CD4-positive, alpha-beta T cell (primary cell): ENCODE data around the gene DLK1. TPM values are rescaled to one million over a fixed set of nuclear protein-coding genes. Genes with fewer than 3 reads are reported as not detected.

Source experiments
- ATAC-seq: fragments of 200-7000 bp; cut with Tn5 transposase; one replicate; pipeline ENCODE4 v1.10.0; 2022; ENCODE audit warnings: mild to moderate bottlenecking; ENCODE audit not compliant: poor library complexity
- CTCF ChIA-PET: fragments of 350-600 bp; sonication (Branson Sonifier 250); formaldehyde crosslinking; loops from one replicate; lab custom pipeline; 2021; ENCODE audit warnings: antibody characterized with exemption, inconsistent platforms; lab: Charles Lee
- POLR2A ChIA-PET: fragments of 350-600 bp; sonication (Branson Sonifier 250); formaldehyde crosslinking; loops from one replicate; lab custom pipeline; 2021; ENCODE audit warnings: antibody characterized with exemption, inconsistent platforms; lab: Charles Lee
- DNase-seq, 14 experiments: peaks; one replicate each; pipeline ENCODE4 v3.0.0-alpha.2; 2013 to 2020; ENCODE audit warnings: mixed read lengths in 2 of 14
- H3K27ac ChIP-seq, 2 donors: one replicate each; pipeline versions ENCODE4 v1.5.1 to v1.7.0; 2013; ENCODE audit warnings: low read length in 2 of 2, low read depth in 1 of 2, mild to moderate bottlenecking in 1 of 2
- H3K27me3 ChIP-seq, 2 experiments: 1 replicate in 1 of 2; 2 replicates in 1 of 2; pipeline versions ENCODE4 v1.6.1 to v1.7.0; 2013; ENCODE audit warnings: low read length in 2 of 2, control low read depth in 1 of 2, mild to moderate bottlenecking in 1 of 2, moderate library complexity in 1 of 2; ENCODE audit not compliant: insufficient read depth in 2 of 2, control insufficient read depth in 1 of 2
- H3K36me3 ChIP-seq: one replicate; pipeline ENCODE4 v1.6.1; 2013; ENCODE audit warnings: low read length, control low read depth; ENCODE audit not compliant: insufficient read depth
- H3K4me1 ChIP-seq: one replicate; pipeline ENCODE4 v1.6.1; 2013; ENCODE audit warnings: low read length, control low read depth; ENCODE audit not compliant: insufficient read depth
- H3K4me3 ChIP-seq: one replicate; pipeline ENCODE4 v1.5.1; 2013; ENCODE audit warnings: mild to moderate bottlenecking, low read length, moderate library complexity
- H3K9me3 ChIP-seq, 2 experiments: 1 replicate in 1 of 2; 2 replicates in 1 of 2; pipeline versions ENCODE4 v1.6.1 to v1.7.0; 2013; ENCODE audit warnings: low read length in 2 of 2, mild to moderate bottlenecking in 2 of 2, control low read depth in 1 of 2, moderate library complexity in 1 of 2; ENCODE audit not compliant: control insufficient read depth in 1 of 2, insufficient read depth in 1 of 2
- H3K27ac Mint-ChIP-seq: one replicate; pipeline ENCODE4 v1.8.0; 2020; ENCODE audit warnings: mixed read lengths
- H3K27me3 Mint-ChIP-seq: one replicate; pipeline ENCODE4 v1.8.0; 2021; ENCODE audit warnings: mixed read lengths
- H3K36me3 Mint-ChIP-seq: one replicate; pipeline ENCODE4 v1.8.0; 2021; ENCODE audit warnings: low read depth, mixed read lengths
- H3K4me1 Mint-ChIP-seq: one replicate; pipeline ENCODE4 v1.8.0; 2021; ENCODE audit warnings: low read depth, mixed read lengths
- H3K4me3 Mint-ChIP-seq: one replicate; pipeline ENCODE4 v1.8.0; 2020; ENCODE audit warnings: mild to moderate bottlenecking, mixed read lengths
- H3K9me3 Mint-ChIP-seq: one replicate; pipeline ENCODE4 v1.8.0; 2020; ENCODE audit warnings: mixed read lengths
- intact Hi-C, 2 experiments: fragments of 100-400 bp; cut with DNase I in 1 of 2; cut with micrococcal nuclease in 1 of 2; formaldehyde crosslinking; loops; one replicate each; pipeline versions ENCODE4 v1.15.1 to v1.9.0; 2023 to 2025; cut with DNase I, micrococcal nuclease
- total RNA-seq, 174 experiments: library from RNA in 2 of 174; stranded (reverse) in 2 of 174; gene quantifications; one replicate each; pipeline ENCODE4 v1.2.3 and lab custom pipeline; 2021 to 2026
- TF ChIP-seq, protein P1 (sequence below): fragments of 200-600 bp; IDR thresholded peaks from one replicate; pipeline ENCODE4 v1.8.0; 2022; ENCODE audit warnings: antibody characterized with exemption, mild to moderate bottlenecking

The DLK1 gene
- total RNA-seq, 2 experiments from 2014 or later: not detected

DNA sequence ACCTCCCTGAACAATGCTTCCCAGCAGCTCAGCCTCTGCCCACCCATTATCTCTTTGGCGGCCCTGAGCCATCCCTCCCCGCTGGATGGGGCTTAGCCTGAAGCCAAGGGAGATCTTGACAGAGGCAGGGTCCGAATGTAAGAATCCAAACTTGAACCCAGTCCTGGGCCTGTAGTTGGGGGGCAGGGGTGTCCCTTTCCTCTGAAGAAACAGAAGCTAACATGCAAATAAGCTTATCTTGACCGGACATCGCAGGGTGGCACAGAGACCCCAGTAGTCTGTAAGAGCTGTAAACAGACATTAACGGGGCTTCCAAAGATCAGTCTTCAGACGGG is 6.0 kb downstream of the DLK1 start:
- intact Hi-C loops: no loop called here
- Mint-ChIP-seq H3K4me1 (no peaks in the 10 kb centered on the region), H3K27me3 (peaks cover 19% of the 10 kb centered on the region), H3K36me3 (no peaks in the 10 kb centered on the region), H3K9me3 (no peaks in the 10 kb centered on the region), H3K4me3 (no peak overlapping the region), H3K27ac (no peak overlapping the region)
- Histone ChIP-seq H3K27me3 (peaks cover 3 to 17% of the 10 kb centered on the region in 2 experiments), H3K4me1 (no peaks in the 10 kb centered on the region), H3K36me3 (no peaks in the 10 kb centered on the region), H3K9me3 (no peaks in the 10 kb centered on the region), H3K4me3 (no peak overlapping the region), H3K27ac (no peak overlapping the region)
- DNase-seq (no peak), ATAC-seq (no peak)
- TF ChIP-seq, protein P1, sequence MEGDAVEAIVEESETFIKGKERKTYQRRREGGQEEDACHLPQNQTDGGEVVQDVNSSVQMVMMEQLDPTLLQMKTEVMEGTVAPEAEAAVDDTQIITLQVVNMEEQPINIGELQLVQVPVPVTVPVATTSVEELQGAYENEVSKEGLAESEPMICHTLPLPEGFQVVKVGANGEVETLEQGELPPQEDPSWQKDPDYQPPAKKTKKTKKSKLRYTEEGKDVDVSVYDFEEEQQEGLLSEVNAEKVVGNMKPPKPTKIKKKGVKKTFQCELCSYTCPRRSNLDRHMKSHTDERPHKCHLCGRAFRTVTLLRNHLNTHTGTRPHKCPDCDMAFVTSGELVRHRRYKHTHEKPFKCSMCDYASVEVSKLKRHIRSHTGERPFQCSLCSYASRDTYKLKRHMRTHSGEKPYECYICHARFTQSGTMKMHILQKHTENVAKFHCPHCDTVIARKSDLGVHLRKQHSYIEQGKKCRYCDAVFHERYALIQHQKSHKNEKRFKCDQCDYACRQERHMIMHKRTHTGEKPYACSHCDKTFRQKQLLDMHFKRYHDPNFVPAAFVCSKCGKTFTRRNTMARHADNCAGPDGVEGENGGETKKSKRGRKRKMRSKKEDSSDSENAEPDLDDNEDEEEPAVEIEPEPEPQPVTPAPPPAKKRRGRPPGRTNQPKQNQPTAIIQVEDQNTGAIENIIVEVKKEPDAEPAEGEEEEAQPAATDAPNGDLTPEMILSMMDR: no peak
- POLR2A ChIA-PET: no interaction called here
- CTCF ChIA-PET: no interaction called here

DNA sequence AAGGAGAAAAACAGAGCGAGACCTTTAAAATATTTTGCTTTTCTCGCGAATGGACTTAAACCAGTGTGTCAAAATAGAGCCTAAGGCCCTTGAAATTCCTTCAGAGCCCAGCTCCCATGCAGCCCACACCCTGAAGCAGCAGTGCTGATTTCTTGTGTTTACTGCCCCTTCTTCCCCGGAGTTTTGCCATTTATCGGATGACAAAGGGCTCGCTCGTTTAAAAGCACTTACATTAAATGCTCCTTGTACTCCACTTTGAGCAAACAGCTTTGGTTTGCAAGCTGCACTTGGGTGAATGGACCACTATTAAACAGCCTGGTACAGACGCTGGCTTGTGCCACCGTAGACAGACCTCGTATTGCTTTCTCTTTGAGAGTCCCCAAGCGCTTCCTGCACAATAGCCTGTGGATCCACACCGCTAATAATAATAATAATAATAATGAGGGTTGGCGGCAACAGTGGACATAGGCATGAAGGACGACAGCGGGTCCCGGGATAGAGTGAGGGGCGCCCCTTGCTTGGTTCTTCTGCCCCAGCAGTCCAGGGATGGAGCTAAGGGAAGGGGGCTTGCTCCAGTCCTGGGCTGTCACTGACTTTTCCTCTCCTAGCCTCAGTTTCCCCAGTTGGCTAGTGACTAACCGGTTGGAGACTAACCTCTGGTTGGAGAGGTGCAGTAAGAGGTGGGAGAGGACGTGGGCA is 6.6 kb downstream of the DLK1 start:
- no peak overlapping the region for H3K27ac Mint-ChIP-seq
- DNase-seq: no peak
- H3K27me3 Mint-ChIP-seq: peaks cover 14% of the 10 kb centered on the region
- no peaks in the 10 kb centered on the region for H3K9me3 Mint-ChIP-seq
- Histone ChIP-seq H3K9me3 (no peaks in the 10 kb centered on the region), H3K27ac (no peak overlapping the region), H3K27me3 (peaks cover 3 to 12% of the 10 kb centered on the region in 2 experiments), H3K36me3 (no peaks in the 10 kb centered on the region), H3K4me3 (no peak overlapping the region), H3K4me1 (no peaks in the 10 kb centered on the region)
- TF ChIP-seq, protein P1: no peak
- H3K36me3 Mint-ChIP-seq: no peaks in the 10 kb centered on the region
- ChIA-PET CTCF (no interaction called here), POLR2A (no interaction called here)
- no peak overlapping the region for H3K4me3 Mint-ChIP-seq
- H3K4me1 Mint-ChIP-seq: no peaks in the 10 kb centered on the region
- ATAC-seq: no peak
- intact Hi-C loops: no loop called here

DNA sequence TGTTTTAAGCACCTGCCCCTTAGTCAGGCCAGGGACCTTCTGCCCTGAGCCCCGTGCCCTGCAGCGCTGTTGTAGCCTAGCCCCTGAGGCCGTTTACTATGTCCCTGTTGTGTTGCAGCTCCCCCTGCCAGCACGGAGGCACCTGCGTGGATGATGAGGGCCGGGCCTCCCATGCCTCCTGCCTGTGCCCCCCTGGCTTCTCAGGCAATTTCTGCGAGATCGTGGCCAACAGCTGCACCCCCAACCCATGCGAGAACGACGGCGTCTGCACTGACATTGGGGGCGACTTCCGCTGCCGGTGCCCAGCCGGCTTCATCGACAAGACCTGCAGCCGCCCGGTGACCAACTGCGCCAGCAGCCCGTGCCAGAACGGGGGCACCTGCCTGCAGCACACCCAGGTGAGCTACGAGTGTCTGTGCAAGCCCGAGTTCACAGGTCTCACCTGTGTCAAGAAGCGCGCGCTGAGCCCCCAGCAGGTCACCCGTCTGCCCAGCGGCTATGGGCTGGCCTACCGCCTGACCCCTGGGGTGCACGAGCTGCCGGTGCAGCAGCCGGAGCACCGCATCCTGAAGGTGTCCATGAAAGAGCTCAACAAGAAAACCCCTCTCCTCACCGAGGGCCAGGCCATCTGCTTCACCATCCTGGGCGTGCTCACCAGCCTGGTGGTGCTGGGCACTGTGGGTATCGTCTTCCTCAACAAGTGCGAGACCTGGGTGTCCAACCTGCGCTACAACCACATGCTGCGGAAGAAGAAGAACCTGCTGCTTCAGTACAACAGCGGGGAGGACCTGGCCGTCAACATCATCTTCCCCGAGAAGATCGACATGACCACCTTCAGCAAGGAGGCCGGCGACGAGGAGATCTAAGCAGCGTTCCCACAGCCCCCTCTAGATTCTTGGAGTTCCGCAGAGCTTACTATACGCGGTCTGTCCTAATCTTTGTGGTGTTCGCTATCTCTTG is 7.6 kb downstream of the DLK1 start:
- POLR2A ChIA-PET: no interaction called here
- H3K27ac ChIP-seq: no peak overlapping the region
- no peaks in the 10 kb centered on the region for H3K4me1 Mint-ChIP-seq
- no peaks in the 10 kb centered on the region for H3K4me1 ChIP-seq
- no peak overlapping the region for H3K27ac Mint-ChIP-seq
- DNase-seq (peak in 1 of 14 experiments; percentile 20), ATAC-seq (no peak)
- H3K9me3 Mint-ChIP-seq: no peaks in the 10 kb centered on the region
- H3K27me3 Mint-ChIP-seq: peaks cover 9% of the 10 kb centered on the region
- CTCF ChIA-PET: no interaction called here
- peaks cover 0 to 4% of the 10 kb centered on the region in 2 experiments for H3K27me3 ChIP-seq
- no peaks in the 10 kb centered on the region for H3K36me3 ChIP-seq
- no peaks in the 10 kb centered on the region for H3K36me3 Mint-ChIP-seq
- TF ChIP-seq, protein P1: no peak
- no peak overlapping the region for H3K4me3 Mint-ChIP-seq
- no peaks in the 10 kb centered on the region for H3K9me3 ChIP-seq
- intact Hi-C loops: no loop called here
- no peak overlapping the region for H3K4me3 ChIP-seq
